GM10266 (cell line): ENCODE results near the gene DGAT2.

Source experiments
- DNase-seq: peaks from one replicate; pipeline ENCODE4 v3.0.0; 2012; ENCODE audit errors: extremely low spot score
- TF ChIP-seq, protein P1 (sequence below): IDR thresholded peaks from 2 replicates; pipeline ENCODE4 v1.5.1; 2012; ENCODE audit warnings: mild to moderate bottlenecking, low read depth; ENCODE audit not compliant: control insufficient read depth, insufficient read depth; ENCODE audit errors: missing control alignments

Gene DGAT2

DNA sequence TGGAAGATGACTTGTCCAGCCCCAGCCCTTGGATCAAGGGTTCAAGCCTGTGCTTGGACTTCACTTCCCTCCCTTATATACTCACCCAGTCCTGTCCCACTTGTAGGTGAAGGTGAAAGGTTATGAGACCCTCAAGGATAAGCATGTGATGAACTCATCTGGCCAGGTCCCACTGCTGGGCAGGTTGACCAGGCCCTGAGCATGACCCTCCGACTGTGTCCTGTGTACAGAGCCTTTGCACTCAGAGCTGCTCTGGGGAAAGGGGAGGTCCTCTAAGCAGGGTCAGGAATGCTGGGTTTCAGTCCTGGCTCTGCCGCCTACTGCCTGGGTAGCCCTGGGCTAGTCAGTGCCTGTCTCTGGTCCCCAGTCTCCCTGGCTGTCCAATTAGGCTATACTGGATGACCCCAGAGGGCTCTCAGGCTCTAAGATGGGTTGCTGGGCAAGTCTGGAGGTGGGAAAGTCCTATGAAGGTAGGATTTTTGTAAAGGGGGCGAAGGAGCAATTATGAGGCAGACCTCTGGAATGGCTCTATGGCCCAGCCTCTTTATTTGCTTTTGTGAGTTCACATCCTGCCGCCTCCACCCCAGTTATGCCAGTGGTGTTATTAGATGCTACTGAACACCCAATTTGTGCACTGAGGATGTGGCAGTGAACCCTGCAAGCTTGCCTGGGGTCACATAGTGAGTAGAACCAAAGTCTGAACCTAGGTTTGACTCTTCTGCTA, 14.1 kb downstream of the DGAT2 start:
- TF ChIP-seq, protein P1, sequence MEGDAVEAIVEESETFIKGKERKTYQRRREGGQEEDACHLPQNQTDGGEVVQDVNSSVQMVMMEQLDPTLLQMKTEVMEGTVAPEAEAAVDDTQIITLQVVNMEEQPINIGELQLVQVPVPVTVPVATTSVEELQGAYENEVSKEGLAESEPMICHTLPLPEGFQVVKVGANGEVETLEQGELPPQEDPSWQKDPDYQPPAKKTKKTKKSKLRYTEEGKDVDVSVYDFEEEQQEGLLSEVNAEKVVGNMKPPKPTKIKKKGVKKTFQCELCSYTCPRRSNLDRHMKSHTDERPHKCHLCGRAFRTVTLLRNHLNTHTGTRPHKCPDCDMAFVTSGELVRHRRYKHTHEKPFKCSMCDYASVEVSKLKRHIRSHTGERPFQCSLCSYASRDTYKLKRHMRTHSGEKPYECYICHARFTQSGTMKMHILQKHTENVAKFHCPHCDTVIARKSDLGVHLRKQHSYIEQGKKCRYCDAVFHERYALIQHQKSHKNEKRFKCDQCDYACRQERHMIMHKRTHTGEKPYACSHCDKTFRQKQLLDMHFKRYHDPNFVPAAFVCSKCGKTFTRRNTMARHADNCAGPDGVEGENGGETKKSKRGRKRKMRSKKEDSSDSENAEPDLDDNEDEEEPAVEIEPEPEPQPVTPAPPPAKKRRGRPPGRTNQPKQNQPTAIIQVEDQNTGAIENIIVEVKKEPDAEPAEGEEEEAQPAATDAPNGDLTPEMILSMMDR: no peak
- DNase-seq: no peak

DNA sequence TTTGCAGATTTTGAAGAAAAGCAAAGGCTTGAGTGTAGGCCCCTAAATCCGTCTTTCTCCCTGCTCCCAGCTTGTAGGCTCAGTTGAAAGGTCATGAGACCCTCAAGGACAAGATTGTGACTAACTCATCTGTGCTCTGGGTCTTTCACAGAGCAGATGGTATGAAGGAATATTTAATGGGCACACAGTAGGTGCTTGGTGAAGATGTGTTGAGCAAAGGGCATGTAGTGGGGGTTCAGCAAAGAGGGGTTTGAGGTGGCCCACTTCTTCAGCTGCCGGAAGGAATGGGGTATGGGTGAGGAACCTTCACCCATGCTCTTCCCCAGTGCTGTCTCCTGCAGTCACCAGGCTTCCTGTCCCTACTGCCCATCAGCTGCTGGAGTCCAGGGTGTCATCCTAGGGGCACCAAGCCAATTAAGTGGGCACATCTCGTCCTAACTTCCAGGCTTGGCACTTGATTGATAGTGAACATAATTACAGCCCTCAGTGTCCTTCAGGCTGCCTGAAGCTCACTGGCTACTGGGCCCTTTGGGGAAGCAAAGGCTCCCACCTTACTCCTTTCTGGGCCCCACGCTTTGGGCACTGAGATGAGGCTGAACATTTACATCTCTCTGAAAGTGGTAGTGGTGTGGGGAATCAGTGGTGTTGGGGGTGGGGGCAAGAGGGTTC, 15.0 kb downstream of the DGAT2 start:
- TF ChIP-seq, protein P1: no peak
- no peak for DNase-seq

DNA sequence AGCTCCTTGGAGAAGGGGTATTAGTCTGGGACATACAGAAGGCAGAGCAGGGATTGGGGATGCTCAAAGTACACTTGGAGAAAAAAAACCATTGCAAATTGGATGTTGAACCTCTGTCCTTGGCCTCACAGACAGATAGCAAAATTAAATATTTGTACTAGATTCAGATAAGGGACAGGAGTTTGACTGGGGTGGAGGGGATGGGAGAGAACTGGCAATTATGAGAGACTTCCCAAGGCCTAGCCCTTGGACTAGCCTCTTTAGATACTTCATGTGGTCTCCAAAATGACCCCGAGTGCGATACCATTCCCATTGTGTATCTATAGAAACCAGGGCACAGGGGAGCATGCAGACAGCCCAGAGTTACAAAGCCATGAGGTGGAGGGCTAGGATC, 15.5 kb downstream of the DGAT2 start:
- TF ChIP-seq, protein P1: no peak
- no peak for DNase-seq

DNA sequence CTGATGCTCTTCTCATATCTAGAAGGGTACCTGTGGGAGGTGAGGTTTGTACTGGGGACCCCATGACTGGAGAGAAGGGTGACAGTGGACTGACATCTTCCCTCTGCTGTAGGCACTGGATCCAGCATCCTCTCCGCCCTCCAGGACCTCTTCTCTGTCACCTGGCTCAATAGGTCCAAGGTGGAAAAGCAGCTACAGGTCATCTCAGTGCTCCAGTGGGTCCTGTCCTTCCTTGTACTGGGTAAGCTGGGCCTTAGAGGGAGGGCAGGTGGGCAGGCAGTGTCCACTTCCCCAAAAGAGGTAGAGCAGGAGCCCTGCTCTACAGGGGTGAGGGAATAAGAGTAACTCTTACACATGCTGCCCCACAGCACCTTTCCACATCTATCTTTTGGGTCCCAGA, 15.9 kb downstream of the DGAT2 start:
- no peak for DNase-seq
- TF ChIP-seq, protein P1: no peak

DNA sequence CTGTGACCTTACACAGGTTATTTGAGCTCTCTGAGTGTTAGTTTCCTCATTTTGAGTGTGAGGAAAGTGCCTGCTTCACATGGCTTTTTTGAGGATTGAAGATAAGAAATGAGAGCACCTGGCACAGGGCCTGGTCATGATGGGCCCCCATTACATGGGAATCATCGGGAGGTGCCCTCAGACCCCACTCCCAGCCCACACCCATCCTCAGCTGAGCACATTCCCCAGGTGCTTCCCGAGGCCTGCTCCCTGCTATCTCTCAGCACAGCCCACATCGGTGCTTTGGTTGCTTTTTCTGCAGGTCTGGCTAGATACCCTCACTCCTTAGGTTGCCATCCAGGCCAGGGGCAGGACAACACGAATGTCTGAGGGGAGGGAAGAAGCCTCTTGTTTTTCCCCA, 16.6 kb downstream of the DGAT2 start:
- no peak for DNase-seq
- TF ChIP-seq, protein P1: no peak

DNA sequence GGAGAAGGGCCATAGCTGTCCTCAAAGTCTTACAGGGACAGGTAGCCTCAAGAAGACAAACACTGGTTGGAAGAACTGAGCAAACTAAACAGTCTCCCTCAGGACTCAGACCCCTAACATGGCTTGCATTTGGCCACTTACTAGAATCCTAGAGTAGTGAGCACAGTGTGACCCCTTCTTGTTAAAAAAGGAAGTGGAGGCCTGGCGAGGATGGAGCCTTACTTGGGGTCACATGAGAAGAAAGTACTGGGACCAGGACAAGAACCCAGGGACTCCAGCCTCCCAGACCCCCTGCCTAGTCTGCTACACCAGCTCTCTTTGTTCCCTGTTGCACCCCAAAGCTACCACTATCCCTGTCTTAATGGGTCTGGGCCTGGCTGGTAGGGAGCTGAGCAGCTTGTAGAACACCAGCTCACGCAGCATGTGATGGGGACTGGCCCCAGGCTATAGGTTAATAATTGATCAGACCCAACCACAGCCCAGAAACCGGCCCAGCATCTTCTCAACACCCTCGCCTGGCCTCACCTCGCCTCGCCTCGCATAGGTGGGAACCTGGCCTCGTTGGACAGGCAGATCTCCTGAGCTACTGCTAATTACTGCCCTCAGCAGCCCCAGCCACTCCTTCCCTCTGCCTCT, 17.6 kb downstream of the DGAT2 start:
- DNase-seq: no peak
- TF ChIP-seq, protein P1: no peak

DNA sequence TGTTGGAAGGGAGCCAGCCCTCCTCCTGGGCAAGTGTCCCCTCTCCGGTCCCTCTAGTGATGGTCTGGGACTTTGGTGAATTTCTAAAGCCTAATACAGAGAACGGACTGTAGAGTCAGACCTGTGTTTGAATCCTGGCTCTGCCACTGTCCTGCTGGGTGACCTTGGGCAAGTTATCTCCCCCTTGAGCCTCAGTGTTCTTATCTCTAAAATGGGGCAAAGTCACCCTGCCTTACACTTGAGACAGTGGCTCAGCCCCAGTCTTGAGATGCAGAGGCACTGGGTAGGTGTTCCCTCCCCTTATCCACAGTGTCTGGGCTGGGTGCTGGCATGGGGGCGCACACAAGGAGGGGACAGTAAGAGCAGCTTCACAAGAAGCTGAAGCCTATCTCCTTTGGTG, 20.9 kb downstream of the DGAT2 start:
- TF ChIP-seq, protein P1: no peak
- DNase-seq: no peak
